COLO829 (cell line): ENCODE measurements around the gene MPPED2.

ENCODE experiments used
- DNase-seq: peaks from one replicate; pipeline ENCODE4 v3.0.0; 2012; ENCODE audit warnings: low spot score

Gene MPPED2

GRCh38 chr11:30485756-30486155, 100.4 kb downstream of the MPPED2 start:
- no peak for DNase-seq

DNA sequence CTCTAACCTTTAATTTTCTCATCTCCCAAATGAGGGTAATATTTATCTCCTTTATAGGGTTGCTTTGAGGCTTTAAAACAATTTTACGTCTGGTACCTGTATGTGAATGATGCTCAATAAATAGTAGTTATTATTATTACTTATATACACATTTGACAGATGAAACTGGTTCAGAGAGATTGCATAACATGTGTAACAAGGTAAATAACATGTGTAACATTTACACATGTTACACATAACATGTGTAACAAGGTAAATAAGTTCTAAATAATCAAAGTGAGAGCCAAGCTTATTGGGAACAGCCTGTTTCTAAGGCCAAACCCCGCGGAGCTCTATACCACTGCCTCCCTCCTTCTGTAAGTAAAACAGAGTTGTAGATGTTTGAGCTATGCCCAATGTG, 100.9 kb downstream of the MPPED2 start:
- no peak for DNase-seq

DNA sequence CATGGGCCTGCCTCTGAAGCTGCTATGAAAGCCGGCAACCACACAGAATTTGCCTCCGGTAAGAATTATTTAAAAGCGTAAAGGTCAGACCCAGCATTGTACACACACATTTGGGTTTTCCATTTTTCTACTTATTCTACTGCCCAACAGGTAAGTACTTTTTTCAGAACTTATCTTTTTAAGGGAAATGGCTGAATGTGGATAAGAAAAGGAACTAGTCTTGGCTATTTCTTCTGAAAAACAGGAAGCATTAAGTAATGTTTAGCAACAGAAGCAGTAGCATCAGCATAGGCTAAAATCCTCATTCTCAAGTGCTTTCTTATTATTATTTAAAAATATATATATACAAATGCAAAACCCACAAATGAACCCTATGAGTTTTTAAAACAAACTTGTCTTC, 103.1 kb downstream of the MPPED2 start:
- no peak for DNase-seq

DNA sequence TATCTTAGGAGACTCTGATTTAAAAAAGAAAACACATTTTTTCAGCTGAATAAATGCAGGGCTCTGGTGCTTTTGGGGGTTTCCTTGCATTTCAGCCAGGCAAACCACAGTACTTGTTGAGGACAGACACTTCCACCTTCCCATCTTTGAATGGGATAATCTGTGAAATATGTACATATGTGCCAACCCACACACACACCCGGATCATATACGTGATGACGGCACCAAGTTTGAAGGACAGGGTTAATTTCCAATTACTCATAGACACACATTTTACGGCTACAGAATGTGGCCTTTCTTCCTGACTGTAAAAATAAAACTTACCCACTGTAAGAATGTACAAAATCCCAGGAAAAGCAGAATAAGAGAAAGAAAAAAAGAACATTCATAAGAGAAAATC, 104.4 kb downstream of the MPPED2 start:
- no peak for DNase-seq

DNA sequence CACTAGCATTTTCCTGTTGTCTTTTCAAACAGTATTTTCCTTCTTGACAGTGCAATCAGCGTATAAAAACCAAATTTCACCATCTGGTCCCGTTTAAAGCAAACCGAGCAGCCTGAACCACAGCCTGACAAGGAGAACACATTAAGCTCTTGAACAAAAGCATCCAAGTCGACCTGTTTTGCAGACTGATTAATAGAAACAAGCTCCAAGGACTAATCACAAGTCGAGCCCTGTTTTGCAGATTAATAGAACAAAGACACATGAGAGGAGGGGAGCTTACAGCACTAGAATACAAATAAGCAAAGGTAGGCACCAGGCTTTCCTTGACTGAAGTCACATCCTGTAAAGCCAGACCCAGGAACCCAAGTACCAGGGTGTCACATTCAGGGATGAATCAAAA, 104.8 kb downstream of the MPPED2 start:
- no peak for DNase-seq

GRCh38 chr11:30479899-30480298, 106.3 kb downstream of the MPPED2 start:
- DNase-seq: no peak

DNA sequence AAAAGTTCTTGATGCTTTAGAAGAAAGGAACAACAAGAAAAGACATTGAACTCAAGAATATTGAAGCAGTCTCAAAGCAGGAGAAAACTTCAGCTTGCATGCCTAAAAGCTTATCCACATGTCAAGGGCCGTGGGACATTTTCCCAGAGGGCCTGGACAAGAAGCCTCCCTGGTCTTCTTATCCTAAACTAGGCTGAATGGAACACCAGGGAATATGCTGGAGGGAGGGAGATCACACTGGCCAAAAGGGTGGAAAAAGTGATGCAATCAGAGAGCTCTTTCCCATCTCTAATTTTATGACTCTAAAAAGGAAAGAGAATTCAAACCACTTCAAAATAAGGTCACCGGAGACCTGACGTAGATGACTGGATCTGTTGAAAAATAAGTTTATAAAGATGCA, 107.2 kb downstream of the MPPED2 start:
- DNase-seq: no peak

- no peak for DNase-seq
These were observed 109.1 kb downstream of the MPPED2 start for GRCh38 chr11:30477061-30477460.

- no peak for DNase-seq
These were observed 111.8 kb downstream of the MPPED2 start for GRCh38 chr11:30474151-30474954.

DNA sequence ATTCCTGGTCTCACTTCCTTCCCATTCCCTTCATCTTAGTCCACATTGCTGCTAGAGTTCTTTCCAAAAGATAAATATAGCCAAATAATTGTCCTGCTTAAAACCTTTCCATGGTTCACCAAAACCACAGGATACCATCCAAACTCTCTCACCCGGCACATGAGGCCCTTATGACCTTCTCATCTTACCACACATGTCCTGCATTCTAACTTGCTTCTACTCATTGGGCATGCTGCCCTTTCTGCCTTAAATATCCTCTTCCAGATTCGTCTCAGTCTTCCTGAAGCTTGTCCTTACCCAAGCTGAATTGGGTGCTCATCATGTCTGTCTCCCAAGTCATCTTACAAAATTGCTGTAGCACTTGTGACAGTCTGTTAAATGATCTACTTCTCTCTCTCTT, 114.9 kb downstream of the MPPED2 start:
- DNase-seq: no peak

GRCh38 chr11:30468881-30469280, 117.3 kb downstream of the MPPED2 start:
- no peak for DNase-seq

DNA sequence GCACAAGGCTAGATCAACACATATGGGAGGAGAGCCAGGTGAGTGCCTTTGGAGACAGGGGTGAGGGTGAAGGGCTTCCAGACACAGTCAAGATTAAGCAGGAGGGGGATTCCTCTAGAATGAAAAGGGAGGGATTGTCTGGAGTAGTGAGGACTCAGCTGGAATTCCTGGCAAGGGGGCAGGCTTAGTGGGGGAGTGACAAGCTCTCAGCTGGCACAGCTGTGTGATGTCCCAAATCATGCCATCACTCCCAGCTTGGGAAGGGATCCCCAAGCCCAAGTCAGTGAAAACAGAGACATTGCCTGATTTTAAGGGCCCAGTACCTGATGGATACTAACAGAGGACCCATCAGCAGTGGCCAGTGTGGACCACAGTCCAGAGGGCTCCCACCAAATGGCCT, 119.0 kb downstream of the MPPED2 start:
- no peak for DNase-seq

- no peak for DNase-seq
These were observed 120.5 kb downstream of the MPPED2 start for GRCh38 chr11:30465623-30466022.

DNA sequence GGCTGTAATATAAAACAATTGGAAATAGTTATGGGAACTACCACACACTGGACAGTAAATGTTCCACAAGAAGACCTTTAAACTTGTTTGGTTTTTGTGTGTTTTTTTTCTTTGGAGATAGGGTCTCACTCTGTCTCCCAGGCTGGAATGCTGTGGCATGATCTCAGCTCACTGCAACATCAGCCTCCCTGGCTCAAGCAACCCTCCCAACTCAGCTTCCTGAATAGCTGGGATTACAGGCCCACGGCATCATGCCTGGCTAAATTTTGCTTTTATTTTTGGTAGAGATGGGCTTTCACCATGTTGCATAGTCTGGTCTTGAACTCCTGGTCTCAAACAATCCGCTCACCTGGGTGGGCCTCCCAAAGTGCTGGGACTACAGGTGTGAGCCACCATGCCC, 121.0 kb downstream of the MPPED2 start:
- no peak for DNase-seq

GRCh38 chr11:30463266-30463665, 122.9 kb downstream of the MPPED2 start:
- DNase-seq: no peak

GRCh38 chr11:30462421-30462820, 123.7 kb downstream of the MPPED2 start:
- DNase-seq: no peak

DNA sequence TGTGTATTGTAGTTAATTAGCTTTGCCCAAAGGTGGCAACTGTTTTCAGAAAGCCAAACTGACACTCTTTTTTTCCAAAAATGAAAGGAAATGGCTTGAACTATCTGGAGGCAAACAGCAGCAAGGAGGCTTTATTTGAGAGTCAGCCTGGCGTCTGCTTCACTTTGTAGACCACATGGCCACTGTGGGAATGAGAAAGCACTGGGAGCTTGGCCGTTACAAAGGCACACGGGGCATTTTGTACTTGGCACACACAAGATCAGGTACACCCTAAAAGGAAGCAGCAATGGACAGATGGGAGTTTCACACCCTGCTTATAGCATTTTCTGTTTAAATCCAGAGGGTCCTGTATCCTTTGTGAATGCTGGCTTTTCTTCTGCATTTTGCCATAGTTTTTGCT, 126.3 kb downstream of the MPPED2 start:
- no peak for DNase-seq

DNA sequence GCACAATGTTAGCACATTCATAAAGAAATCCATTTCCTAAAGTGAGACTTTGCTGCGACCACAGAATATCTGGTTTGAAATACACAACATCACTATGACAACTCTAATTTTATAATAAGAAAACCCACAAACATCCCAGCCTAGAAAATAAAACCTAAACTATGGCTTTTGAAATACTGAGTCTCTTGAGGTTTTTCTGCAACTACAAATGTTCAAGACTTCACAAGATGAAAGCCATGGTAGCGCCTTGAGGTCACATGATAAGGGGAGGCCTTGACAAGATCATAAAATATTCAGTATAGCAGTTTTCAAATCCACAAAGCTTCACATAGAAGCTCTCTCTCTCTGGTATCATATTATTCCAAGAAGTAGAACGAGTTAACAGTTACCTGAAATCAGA, 126.8 kb downstream of the MPPED2 start:
- DNase-seq: no peak

GRCh38 chr11:30458541-30458940, 127.6 kb downstream of the MPPED2 start:
- DNase-seq: no peak

GRCh38 chr11:30457087-30457486, 129.1 kb downstream of the MPPED2 start:
- DNase-seq: no peak

DNA sequence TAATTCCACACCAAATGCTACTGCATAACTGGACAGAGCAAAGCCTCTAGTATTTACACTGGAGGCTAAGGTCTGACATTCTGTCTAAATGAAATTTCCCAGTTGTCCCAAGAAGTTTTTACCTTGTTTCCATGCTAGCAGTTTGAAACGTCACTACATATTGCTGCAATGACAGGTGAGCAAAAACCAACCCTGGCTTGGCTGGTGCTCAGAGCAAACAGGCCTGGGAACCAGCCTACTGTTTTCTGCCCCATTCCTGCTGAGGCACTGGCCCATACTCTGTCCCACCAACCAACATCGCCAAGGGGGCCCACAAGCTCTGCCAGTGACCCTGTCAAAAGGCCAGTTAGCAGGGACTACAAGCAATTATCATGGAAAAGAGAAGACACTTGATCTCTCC, 131.1 kb downstream of the MPPED2 start:
- no peak for DNase-seq

DNA sequence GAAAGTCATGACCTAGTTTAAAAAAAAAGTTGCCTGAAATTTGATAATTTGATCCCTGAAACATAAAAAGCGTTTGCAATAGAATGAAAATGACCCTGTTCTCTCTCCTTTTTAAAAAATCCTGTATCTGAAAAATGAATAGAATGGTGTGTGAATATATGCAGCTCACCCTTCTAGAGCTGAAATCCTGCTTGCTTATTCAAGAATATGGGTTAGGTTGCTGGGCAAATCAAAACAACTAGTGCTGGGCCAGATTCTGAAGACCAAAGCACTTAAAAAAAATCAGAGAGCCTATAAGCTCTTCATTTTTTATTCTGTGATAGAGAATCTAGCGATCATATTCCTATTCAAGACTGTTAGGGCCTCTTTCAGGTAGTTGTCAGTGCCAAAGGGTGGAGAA, 131.6 kb downstream of the MPPED2 start:
- DNase-seq: no peak

GRCh38 chr11:30454111-30454510, 132.0 kb downstream of the MPPED2 start:
- no peak for DNase-seq

- no peak for DNase-seq
These were observed 132.4 kb downstream of the MPPED2 start for GRCh38 chr11:30453705-30454104.
